Measurements from ENCODE around the gene BMP8A.

- no peak for TF ChIP-seq ZNF274 (IDR thresholded peaks at IDR 0.05; ENCODE audit: low read depth, low read length)
- no peak for TF ChIP-seq YY1 (IDR thresholded peaks at IDR 0.05; ENCODE audit: insufficient read depth, insufficient read length)
These were observed 18.6 kb upstream of the BMP8A start for GRCh38 chr1:39472826-39473225.
